Measurements from ENCODE around the gene ARGLU1. TPM values are rescaled to one million over a fixed set of nuclear protein-coding genes. Genes with fewer than 3 reads are reported as not detected.

The ARGLU1 gene
- total and polyA plus RNA-seq, 2 experiments from 2014 or later: 108 to 166 TPM

DNA sequence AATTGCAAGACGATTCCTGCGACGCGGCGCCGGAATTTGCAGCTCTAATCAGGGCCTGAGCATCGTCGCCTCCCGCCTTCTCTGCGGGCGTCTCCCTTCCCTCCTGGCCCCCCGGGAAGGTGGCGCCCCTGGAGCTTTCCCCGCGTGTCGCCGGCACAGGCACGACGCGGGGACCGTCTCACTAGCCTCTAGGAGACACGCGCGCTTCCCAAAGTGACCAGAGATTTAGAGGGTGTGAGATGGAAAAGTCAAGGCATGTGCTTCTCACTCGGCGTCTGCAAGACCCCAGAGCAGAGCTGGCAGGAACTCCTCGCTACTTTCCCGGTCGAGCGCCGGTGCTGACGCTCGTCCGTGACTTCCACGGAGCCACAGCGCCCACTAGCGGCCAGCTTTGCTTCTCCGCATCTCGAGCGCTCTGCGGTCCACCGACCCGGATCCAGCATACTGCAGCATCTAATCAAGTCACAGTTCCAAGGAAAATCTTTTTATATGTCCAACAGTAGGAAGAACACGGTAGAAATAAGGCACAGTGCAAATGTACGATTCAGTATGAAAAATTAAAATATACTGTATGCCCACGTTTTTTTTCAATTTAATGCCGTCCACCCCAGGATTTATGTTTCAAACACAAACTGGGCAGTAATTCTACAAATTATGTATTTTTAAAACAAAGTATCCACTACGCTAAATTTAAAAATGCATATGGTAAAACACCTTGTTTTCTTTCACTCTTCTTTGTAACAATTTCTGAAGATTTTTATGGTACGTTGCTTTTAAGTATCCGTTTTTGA, 31.5 kb downstream of the ARGLU1 start:
- 0 out of 2 replicates have a peak, but pooled peaks cover 13% of the 10 kb centered on the region for H4K20me1 ChIP-seq (replicated peaks; ENCODE audit: insufficient read depth)
- H3F3A ChIP-seq (replicated peaks; ENCODE audit: low read depth): no peaks in the 10 kb centered on the region
- no peaks in the 10 kb centered on the region for H3K36me3 ChIP-seq (ENCODE audit: insufficient read depth)
- peaks cover 28% of the 10 kb centered on the region for H3K4me1 ChIP-seq (ENCODE audit: insufficient read depth)
- DNase-seq (ENCODE audit: low spot score) (peak; percentile 96), ATAC-seq (peak; percentile 46)
- H3K27ac Mint-ChIP-seq: no peak overlapping the region
- H3K27me3 Mint-ChIP-seq (ENCODE audit: insufficient read depth, low read depth, poor library complexity): peaks cover 21% of the 10 kb centered on the region
- peak overlapping the region; percentile 58 for H3K4me3 ChIP-seq
- H3K9me2 ChIP-seq (ENCODE audit: insufficient read depth): no peaks in the 10 kb centered on the region
- H3K4me2 ChIP-seq: peak overlapping the region; percentile 84
- H2AFZ ChIP-seq: peak overlapping the region; percentile 49
- peaks cover 19% of the 10 kb centered on the region for H3K79me2 ChIP-seq (replicated peaks; ENCODE audit: insufficient read depth)
- H3K36me3 Mint-ChIP-seq (ENCODE audit: low read depth): peaks cover 8% of the 10 kb centered on the region
- TF ChIP-seq JUNB (IDR thresholded peaks at IDR 0.05; ENCODE audit: unreplicated experiment) (no peak), STAT1 (IDR thresholded peaks at IDR 0.05; ENCODE audit: unreplicated experiment) (no peak), CREB1 (CRISPR knock-in tag; IDR thresholded peaks at IDR 0.05; ENCODE audit: low read depth) (peak; percentile 61), POLR2AphosphoS5 (IDR thresholded peaks at IDR 0.05; ENCODE audit: low read depth) (no peak)
- TF ChIP-seq, protein P1, sequence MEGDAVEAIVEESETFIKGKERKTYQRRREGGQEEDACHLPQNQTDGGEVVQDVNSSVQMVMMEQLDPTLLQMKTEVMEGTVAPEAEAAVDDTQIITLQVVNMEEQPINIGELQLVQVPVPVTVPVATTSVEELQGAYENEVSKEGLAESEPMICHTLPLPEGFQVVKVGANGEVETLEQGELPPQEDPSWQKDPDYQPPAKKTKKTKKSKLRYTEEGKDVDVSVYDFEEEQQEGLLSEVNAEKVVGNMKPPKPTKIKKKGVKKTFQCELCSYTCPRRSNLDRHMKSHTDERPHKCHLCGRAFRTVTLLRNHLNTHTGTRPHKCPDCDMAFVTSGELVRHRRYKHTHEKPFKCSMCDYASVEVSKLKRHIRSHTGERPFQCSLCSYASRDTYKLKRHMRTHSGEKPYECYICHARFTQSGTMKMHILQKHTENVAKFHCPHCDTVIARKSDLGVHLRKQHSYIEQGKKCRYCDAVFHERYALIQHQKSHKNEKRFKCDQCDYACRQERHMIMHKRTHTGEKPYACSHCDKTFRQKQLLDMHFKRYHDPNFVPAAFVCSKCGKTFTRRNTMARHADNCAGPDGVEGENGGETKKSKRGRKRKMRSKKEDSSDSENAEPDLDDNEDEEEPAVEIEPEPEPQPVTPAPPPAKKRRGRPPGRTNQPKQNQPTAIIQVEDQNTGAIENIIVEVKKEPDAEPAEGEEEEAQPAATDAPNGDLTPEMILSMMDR (conservative IDR thresholded peaks at IDR 0.05; ENCODE audit: low read depth in 2 of 2): peak; percentile 88 to 98
- H3K27ac ChIP-seq (ENCODE audit: low read depth): no peak overlapping the region
- peak overlapping the region; percentile 77 for H3K4me3 Mint-ChIP-seq
- no peaks in the 10 kb centered on the region; the same call in 2 of the 3 replicates for H3K9me3 Mint-ChIP-seq
- H3K27me3 ChIP-seq (ENCODE audit: insufficient read depth): peaks cover 28% of the 10 kb centered on the region
- peaks cover 26% of the 10 kb centered on the region for H3K4me1 Mint-ChIP-seq

DNA sequence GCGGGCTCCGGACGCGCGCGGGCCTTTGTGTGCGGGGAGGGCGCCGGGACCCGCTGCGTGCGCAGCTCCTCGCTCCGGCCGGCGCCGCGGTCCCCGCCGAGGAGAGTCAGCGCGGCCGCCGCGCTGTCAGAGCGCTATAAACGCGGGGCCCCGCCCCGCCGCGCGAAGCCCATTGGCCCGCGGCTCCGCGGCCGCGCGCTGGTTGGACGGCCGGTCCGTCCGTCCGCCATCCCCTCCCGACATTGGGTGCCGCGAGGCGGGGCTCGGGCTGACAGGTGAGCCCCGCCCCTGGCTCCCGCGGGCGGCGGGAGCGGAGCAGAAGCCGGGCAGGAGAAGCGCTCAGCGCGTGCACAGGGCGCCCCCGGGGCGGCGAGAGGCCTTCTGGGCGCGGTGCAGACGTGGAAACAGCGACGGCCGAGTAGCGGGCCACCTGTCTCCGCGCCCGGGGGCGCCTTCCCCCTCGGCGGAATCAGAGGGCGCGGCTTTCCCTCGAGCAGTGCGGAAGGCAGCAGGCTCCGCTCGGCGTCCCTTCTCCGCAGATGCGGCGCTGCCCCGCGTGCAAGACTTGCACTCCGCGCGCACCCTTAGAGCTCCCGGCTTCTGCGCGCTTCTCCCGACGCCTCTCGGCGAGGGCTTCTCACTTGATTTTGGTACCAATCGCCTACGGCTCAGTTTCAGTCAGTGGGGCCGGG, 32.2 kb downstream of the ARGLU1 start, which contains the start of gene EFNB2:
Gene EFNB2 (minus strand): TSS at position 111 of the 692 bp plus-strand sequence. CDS start 698 bp downstream, outside the sequence.
- H3K27ac Mint-ChIP-seq: no peak within 1 kb of the TSS
- peak within 1 kb of the TSS; percentile 85 for H3K4me3 Mint-ChIP-seq
- H3K4me1 ChIP-seq (ENCODE audit: insufficient read depth): peaks cover 35% of the 10 kb centered on the region
- H3K4me1 Mint-ChIP-seq: peaks cover 33% of the 10 kb centered on the region
- no peaks in the 10 kb centered on the region for H3K36me3 ChIP-seq (ENCODE audit: insufficient read depth)
- peaks cover 29% of the 10 kb centered on the region for H3K27me3 ChIP-seq (ENCODE audit: insufficient read depth)
- H3K4me2 ChIP-seq: peak within 1 kb of the TSS; percentile 84
- H3K27me3 Mint-ChIP-seq (ENCODE audit: insufficient read depth, low read depth, poor library complexity): peaks cover 21% of the 10 kb centered on the region
- no peaks in the 10 kb centered on the region; the same call in 2 of the 3 replicates for H3K9me3 Mint-ChIP-seq
- DNase-seq (ENCODE audit: low spot score) (peak; percentile 91), ATAC-seq (peak; percentile 65)
- no peaks in the 10 kb centered on the region for H3K9me2 ChIP-seq (ENCODE audit: insufficient read depth)
- H3K4me3 ChIP-seq: peak within 1 kb of the TSS; percentile 58
- H2AFZ ChIP-seq: peak within 1 kb of the TSS; percentile 49
- 0 out of 2 replicates have a peak, but pooled peaks cover 13% of the 10 kb centered on the region for H4K20me1 ChIP-seq (replicated peaks; ENCODE audit: insufficient read depth)
- no peaks in the 10 kb centered on the region for H3F3A ChIP-seq (replicated peaks; ENCODE audit: low read depth)
- no peak within 1 kb of the TSS for H3K27ac ChIP-seq (ENCODE audit: low read depth)
- H3K79me2 ChIP-seq (replicated peaks; ENCODE audit: insufficient read depth): peaks cover 27% of the 10 kb centered on the region
- H3K36me3 Mint-ChIP-seq (ENCODE audit: low read depth): peaks cover 2% of the 10 kb centered on the region; the same call in 2 of the 3 replicates
- TF ChIP-seq EZH2 (IDR thresholded peaks at IDR 0.05; ENCODE audit: low read depth, unreplicated experiment) (no peak), EZH2phosphoT487 (IDR thresholded peaks at IDR 0.05; ENCODE audit: unreplicated experiment) (no peak), ZNF331 (CRISPR knock-in tag; IDR thresholded peaks at IDR 0.05; ENCODE audit: low read depth) (no peak), JUNB (IDR thresholded peaks at IDR 0.05; ENCODE audit: unreplicated experiment) (no peak), ZNF114 (CRISPR knock-in tag; IDR thresholded peaks at IDR 0.05) (no peak)
- TF ChIP-seq, protein P2, sequence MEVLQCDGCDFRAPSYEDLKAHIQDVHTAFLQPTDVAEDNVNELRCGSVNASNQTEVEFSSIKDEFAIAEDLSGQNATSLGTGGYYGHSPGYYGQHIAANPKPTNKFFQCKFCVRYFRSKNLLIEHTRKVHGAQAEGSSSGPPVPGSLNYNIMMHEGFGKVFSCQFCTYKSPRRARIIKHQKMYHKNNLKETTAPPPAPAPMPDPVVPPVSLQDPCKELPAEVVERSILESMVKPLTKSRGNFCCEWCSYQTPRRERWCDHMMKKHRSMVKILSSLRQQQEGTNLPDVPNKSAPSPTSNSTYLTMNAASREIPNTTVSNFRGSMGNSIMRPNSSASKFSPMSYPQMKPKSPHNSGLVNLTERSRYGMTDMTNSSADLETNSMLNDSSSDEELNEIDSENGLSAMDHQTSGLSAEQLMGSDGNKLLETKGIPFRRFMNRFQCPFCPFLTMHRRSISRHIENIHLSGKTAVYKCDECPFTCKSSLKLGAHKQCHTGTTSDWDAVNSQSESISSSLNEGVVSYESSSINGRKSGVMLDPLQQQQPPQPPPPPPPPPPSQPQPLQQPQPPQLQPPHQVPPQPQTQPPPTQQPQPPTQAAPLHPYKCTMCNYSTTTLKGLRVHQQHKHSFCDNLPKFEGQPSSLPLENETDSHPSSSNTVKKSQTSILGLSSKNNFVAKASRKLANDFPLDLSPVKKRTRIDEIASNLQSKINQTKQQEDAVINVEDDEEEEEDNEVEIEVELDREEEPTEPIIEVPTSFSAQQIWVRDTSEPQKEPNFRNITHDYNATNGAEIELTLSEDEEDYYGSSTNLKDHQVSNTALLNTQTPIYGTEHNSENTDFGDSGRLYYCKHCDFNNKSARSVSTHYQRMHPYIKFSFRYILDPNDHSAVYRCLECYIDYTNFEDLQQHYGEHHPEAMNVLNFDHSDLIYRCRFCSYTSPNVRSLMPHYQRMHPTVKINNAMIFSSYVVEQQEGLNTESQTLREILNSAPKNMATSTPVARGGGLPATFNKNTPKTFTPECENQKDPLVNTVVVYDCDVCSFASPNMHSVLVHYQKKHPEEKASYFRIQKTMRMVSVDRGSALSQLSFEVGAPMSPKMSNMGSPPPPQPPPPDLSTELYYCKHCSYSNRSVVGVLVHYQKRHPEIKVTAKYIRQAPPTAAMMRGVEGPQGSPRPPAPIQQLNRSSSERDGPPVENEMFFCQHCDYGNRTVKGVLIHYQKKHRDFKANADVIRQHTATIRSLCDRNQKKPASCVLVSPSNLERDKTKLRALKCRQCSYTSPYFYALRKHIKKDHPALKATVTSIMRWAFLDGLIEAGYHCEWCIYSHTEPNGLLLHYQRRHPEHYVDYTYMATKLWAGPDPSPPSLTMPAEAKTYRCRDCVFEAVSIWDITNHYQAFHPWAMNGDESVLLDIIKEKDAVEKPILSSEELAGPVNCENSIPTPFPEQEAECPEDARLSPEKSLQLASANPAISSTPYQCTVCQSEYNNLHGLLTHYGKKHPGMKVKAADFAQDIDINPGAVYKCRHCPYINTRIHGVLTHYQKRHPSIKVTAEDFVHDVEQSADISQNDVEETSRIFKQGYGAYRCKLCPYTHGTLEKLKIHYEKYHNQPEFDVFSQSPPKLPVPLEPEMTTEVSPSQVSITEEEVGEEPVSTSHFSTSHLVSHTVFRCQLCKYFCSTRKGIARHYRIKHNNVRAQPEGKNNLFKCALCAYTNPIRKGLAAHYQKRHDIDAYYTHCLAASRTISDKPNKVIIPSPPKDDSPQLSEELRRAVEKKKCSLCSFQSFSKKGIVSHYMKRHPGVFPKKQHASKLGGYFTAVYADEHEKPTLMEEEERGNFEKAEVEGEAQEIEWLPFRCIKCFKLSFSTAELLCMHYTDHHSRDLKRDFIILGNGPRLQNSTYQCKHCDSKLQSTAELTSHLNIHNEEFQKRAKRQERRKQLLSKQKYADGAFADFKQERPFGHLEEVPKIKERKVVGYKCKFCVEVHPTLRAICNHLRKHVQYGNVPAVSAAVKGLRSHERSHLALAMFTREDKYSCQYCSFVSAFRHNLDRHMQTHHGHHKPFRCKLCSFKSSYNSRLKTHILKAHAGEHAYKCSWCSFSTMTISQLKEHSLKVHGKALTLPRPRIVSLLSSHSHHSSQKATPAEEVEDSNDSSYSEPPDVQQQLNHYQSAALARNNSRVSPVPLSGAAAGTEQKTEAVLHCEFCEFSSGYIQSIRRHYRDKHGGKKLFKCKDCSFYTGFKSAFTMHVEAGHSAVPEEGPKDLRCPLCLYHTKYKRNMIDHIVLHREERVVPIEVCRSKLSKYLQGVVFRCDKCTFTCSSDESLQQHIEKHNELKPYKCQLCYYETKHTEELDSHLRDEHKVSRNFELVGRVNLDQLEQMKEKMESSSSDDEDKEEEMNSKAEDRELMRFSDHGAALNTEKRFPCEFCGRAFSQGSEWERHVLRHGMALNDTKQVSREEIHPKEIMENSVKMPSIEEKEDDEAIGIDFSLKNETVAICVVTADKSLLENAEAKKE (CRISPR knock-in tag; IDR thresholded peaks at IDR 0.05): no peak
- TF ChIP-seq, protein P3, sequence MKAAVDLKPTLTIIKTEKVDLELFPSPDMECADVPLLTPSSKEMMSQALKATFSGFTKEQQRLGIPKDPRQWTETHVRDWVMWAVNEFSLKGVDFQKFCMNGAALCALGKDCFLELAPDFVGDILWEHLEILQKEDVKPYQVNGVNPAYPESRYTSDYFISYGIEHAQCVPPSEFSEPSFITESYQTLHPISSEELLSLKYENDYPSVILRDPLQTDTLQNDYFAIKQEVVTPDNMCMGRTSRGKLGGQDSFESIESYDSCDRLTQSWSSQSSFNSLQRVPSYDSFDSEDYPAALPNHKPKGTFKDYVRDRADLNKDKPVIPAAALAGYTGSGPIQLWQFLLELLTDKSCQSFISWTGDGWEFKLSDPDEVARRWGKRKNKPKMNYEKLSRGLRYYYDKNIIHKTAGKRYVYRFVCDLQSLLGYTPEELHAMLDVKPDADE (IDR thresholded peaks at IDR 0.05): no peak

All from GM23338 (cell line).